ENCODE results near the gene SLC43A3. TPM values are rescaled to one million over a fixed set of nuclear protein-coding genes. Genes with fewer than 3 reads are reported as not detected.

The SLC43A3 gene
- total and polyA plus RNA-seq, 12 donors = 12.1 to 36.2 (median 19.8) TPM

- peaks cover 0 to 35% (median 7%) of the 10 kb centered on the region in 7 donors for H3K27me3 ChIP-seq
- no peak for TF ChIP-seq CTCF (IDR thresholded peaks at IDR 0.05)
- ATAC-seq (no peak), DNase-seq (no peak)
- H3K36me3 ChIP-seq = no peaks in the 10 kb centered on the region
- intact Hi-C loops (cut with DNase I) = loop anchor here in 1 of 10 donors (10.0 kb wide), 1 partner anchor 1048 kb away; no protein-coding TSS in a partner anchor
- no peak overlapping the region for H3K4me3 ChIP-seq
- H3K4me1 ChIP-seq = no peaks in the 10 kb centered on the region
- WGBS, 2 donors = 51 to 58% methylated on average over 4 of the region's 4 CpGs
- H3K9me3 ChIP-seq = no peaks in the 10 kb centered on the region
- no peak overlapping the region for H3K27ac ChIP-seq
Observed at GRCh38 chr11:57466680-57467079, 39.8 kb upstream of the SLC43A3 start.

- no peak for TF ChIP-seq CTCF (IDR thresholded peaks at IDR 0.05)
- ATAC-seq (no peak), DNase-seq (no peak)
- 52 to 57% methylated on average over 30 of the region's 30 CpGs for WGBS, 2 donors
- H3K9me3 ChIP-seq = no peaks in the 10 kb centered on the region
- peaks cover 3 to 13% (median 12%) of the 10 kb centered on the region in 9 donors for H3K4me1 ChIP-seq
- H3K4me3 ChIP-seq = no peak overlapping the region
- intact Hi-C loops (cut with DNase I) = loop anchor here in 1 of 10 donors (10.0 kb wide), 1 partner anchor 1050 kb away; no protein-coding TSS in a partner anchor
- H3K27me3 ChIP-seq = peaks cover 4 to 54% (median 26%) of the 10 kb centered on the region in 7 donors
- no peaks in the 10 kb centered on the region for H3K36me3 ChIP-seq
- H3K27ac ChIP-seq = no peak overlapping the region
Observed at GRCh38 chr11:57464539-57465181, 37.7 kb upstream of the SLC43A3 start.

- Histone ChIP-seq H3K27ac (no peak overlapping the region), H3K4me3 (no peak overlapping the region), H3K9me3 (no peaks in the 10 kb centered on the region), H3K36me3 (no peaks in the 10 kb centered on the region), H3K4me1 (peaks cover 4 to 21% (median 19%) of the 10 kb centered on the region in 9 donors), H3K27me3 (peaks cover 12 to 61% (median 33%) of the 10 kb centered on the region in 7 donors)
- no peak for TF ChIP-seq CTCF (IDR thresholded peaks at IDR 0.05)
- WGBS, 2 donors = 50 to 65% methylated on average over 14 of the region's 14 CpGs
- ATAC-seq (no peak), DNase-seq (no peak)
- intact Hi-C loops (cut with DNase I) = loop anchor here in 1 of 10 donors (10.0 kb wide), 1 partner anchor 1051 kb away; no protein-coding TSS in a partner anchor
Observed at GRCh38 chr11:57463671-57464538, 37.0 kb upstream of the SLC43A3 start.

- no peak for ATAC-seq
- DNase-seq = no peak
- no peaks in the 10 kb centered on the region for H3K36me3 ChIP-seq
- 75 to 80% methylated on average over 3 of the region's 3 CpGs for whole genome bisulfite sequencing, 2 donors
- H3K27me3 ChIP-seq = peaks cover 13 to 71% (median 46%) of the 10 kb centered on the region in 7 donors
- intact Hi-C loops (cut with DNase I) = loop anchor here in 1 of 10 donors (10.0 kb wide), 1 partner anchor 1052 kb away; no protein-coding TSS in a partner anchor
- H3K27ac ChIP-seq = no peak overlapping the region
- H3K4me1 ChIP-seq = peaks cover 4 to 34% (median 32%) of the 10 kb centered on the region in 9 donors
- no peaks in the 10 kb centered on the region for H3K9me3 ChIP-seq
- H3K4me3 ChIP-seq = no peak overlapping the region
- TF ChIP-seq CTCF (IDR thresholded peaks at IDR 0.05) = no peak
Observed at GRCh38 chr11:57462597-57462996, 35.7 kb upstream of the SLC43A3 start.
